22Rv1 (cell line): ENCODE data around the gene SLC4A2.

ENCODE experiments used
- ZFX ChIP-seq: fragments of 450-650 bp; IDR thresholded peaks from 2 replicates; pipeline ENCODE4 v1.6.1; 2017; ENCODE audit warnings: antibody characterized with exemption, borderline replicate concordance
- TF ChIP-seq, protein P1 (sequence below): fragments of 450-650 bp; IDR thresholded peaks from 2 replicates; pipeline ENCODE4 v1.5.1; 2017; ENCODE audit warnings: mild to moderate bottlenecking

GRCh38 chr7:151070574-151070960 lies 11.2 kb downstream of the SLC4A2 start:
- TF ChIP-seq, protein P1, sequence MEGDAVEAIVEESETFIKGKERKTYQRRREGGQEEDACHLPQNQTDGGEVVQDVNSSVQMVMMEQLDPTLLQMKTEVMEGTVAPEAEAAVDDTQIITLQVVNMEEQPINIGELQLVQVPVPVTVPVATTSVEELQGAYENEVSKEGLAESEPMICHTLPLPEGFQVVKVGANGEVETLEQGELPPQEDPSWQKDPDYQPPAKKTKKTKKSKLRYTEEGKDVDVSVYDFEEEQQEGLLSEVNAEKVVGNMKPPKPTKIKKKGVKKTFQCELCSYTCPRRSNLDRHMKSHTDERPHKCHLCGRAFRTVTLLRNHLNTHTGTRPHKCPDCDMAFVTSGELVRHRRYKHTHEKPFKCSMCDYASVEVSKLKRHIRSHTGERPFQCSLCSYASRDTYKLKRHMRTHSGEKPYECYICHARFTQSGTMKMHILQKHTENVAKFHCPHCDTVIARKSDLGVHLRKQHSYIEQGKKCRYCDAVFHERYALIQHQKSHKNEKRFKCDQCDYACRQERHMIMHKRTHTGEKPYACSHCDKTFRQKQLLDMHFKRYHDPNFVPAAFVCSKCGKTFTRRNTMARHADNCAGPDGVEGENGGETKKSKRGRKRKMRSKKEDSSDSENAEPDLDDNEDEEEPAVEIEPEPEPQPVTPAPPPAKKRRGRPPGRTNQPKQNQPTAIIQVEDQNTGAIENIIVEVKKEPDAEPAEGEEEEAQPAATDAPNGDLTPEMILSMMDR: no peak
- TF ChIP-seq ZFX: no peak
